Measurements from ENCODE around the gene MSL1. TPM values are rescaled to one million over a fixed set of nuclear protein-coding genes. Genes with fewer than 3 reads are reported as not detected.
A peak's percentile ranks its signal among the peaks of the same experiment; 100 is the strongest.

The MSL1 gene
- total and polyA plus RNA-seq, 9 of the 15 experiments (the other 6 are each of a cell fraction or from before 2014, with no cell fraction given) = 13.8 to 120 (median 61.9) TPM

DNA sequence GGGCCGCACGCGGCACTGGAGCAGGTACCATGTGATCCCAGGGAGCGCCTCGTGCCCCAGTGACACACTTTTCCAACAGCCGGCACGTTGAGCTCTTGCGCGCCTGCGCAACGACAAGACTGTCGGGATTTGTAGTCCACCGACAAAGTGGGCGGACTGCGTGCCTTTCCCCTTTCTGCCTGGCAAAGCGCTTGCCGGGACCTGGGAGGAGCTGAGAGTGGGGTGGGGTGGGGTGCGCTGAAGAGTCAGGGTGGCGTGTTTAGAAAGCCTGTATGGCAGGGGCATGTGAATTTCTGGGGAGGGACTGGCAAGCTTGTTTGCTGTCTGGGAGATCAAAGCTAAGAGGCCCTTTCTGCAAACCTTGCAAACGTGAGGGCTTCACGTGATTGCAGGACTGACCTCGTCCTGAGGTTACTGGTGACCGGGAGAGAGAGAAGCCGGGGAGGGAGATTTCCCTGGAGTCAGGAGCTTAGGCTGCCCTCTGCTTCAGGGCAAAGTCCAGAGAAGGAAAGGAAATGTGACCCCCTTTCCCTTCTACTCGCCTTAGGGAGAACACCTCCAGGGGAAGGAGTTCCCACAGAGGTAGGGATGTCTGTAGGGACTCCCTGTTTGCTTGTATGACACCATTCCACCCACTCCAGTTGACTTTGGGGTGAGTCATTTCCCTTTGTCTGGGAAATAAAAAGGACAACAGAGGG, 21.0 kb upstream of the MSL1 start (continued):
- no peak for TF ChIP-seq CEBPG (CRISPR knock-in tag; IDR thresholded peaks at IDR 0.05)
- no peak for TF ChIP-seq CEBPG (tag; conservative IDR thresholded peaks at IDR 0.05 in 1 of 2, IDR thresholded peaks at IDR 0.05 in 1 of 2)
- TF ChIP-seq, protein P1, sequence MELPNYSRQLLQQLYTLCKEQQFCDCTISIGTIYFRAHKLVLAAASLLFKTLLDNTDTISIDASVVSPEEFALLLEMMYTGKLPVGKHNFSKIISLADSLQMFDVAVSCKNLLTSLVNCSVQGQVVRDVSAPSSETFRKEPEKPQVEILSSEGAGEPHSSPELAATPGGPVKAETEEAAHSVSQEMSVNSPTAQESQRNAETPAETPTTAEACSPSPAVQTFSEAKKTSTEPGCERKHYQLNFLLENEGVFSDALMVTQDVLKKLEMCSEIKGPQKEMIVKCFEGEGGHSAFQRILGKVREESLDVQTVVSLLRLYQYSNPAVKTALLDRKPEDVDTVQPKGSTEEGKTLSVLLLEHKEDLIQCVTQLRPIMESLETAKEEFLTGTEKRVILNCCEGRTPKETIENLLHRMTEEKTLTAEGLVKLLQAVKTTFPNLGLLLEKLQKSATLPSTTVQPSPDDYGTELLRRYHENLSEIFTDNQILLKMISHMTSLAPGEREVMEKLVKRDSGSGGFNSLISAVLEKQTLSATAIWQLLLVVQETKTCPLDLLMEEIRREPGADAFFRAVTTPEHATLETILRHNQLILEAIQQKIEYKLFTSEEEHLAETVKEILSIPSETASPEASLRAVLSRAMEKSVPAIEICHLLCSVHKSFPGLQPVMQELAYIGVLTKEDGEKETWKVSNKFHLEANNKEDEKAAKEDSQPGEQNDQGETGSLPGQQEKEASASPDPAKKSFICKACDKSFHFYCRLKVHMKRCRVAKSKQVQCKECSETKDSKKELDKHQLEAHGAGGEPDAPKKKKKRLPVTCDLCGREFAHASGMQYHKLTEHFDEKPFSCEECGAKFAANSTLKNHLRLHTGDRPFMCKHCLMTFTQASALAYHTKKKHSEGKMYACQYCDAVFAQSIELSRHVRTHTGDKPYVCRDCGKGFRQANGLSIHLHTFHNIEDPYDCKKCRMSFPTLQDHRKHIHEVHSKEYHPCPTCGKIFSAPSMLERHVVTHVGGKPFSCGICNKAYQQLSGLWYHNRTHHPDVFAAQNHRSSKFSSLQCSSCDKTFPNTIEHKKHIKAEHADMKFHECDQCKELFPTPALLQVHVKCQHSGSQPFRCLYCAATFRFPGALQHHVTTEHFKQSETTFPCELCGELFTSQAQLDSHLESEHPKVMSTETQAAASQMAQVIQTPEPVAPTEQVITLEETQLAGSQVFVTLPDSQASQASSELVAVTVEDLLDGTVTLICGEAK (IDR thresholded peaks at IDR 0.05) = no peak
- TF ChIP-seq, protein P1 (CRISPR knock-in tag; IDR thresholded peaks at IDR 0.05) = no peak
- TF ChIP-seq ZKSCAN8 (CRISPR knock-in tag; IDR thresholded peaks at IDR 0.05) = no peak
- TF ChIP-seq, protein P2, sequence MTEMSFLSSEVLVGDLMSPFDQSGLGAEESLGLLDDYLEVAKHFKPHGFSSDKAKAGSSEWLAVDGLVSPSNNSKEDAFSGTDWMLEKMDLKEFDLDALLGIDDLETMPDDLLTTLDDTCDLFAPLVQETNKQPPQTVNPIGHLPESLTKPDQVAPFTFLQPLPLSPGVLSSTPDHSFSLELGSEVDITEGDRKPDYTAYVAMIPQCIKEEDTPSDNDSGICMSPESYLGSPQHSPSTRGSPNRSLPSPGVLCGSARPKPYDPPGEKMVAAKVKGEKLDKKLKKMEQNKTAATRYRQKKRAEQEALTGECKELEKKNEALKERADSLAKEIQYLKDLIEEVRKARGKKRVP (CRISPR knock-in tag; IDR thresholded peaks at IDR 0.05) = no peak
- TF ChIP-seq TARDBP (IDR thresholded peaks at IDR 0.05) = no peak
- no peak for TF ChIP-seq ZNF12 (CRISPR knock-in tag; IDR thresholded peaks at IDR 0.05)
- TF ChIP-seq YBX1 (IDR thresholded peaks at IDR 0.05) = no peak
- TF ChIP-seq HNRNPH1 (optimal IDR thresholded peaks at IDR 0.05; ENCODE audit: low read depth, low read length) = no peak
- peak; percentile 84 for TF ChIP-seq CREM (IDR thresholded peaks at IDR 0.05; ENCODE audit: low read depth)
- no peak for TF ChIP-seq ZKSCAN3 (CRISPR knock-in tag; IDR thresholded peaks at IDR 0.05)
- no peak for TF ChIP-seq ZNF3 (CRISPR knock-in tag; IDR thresholded peaks at IDR 0.05)
- no peak for TF ChIP-seq ESRRB (CRISPR knock-in tag; IDR thresholded peaks at IDR 0.05; ENCODE audit: borderline replicate concordance)
- no peak for TF ChIP-seq HIVEP1 (CRISPR knock-in tag; IDR thresholded peaks at IDR 0.05)
- no peak for TF ChIP-seq ZNF668 (CRISPR knock-in tag; IDR thresholded peaks at IDR 0.05)
- TF ChIP-seq NUFIP1 (IDR thresholded peaks at IDR 0.05; ENCODE audit: partially characterized antibody) = no peak
